Neural cell (in vitro differentiated cells): Measurements from ENCODE around the gene MYO9A. TPM values are rescaled to one million over a fixed set of nuclear protein-coding genes. Genes with fewer than 3 reads are reported as not detected.

ENCODE experiments used
- H2AFZ ChIP-seq: fragments of 200-600, 300-800 bp; sonication (generic), shearing (Covaris generic); 2 replicates; pipeline ENCODE4 v1.6.0; 2014; ENCODE audit warnings: low read depth, mild to moderate bottlenecking, antibody characterized with exemption, low read length, moderate library complexity
- H3F3A ChIP-seq: fragments of 200-600 bp; shearing (Covaris generic); 2 replicates; pipeline ENCODE4 v1.6.1; 2016; ENCODE audit warnings: mild to moderate bottlenecking, moderate library complexity, mixed read lengths, antibody characterized with exemption, low read length; ENCODE audit not compliant: insufficient read depth, poor library complexity, severe bottlenecking
- H3K27ac ChIP-seq: fragments of 200-600, 300-800 bp; sonication (generic), shearing (Covaris generic); 2 replicates; pipeline ENCODE4 v1.5.1; 2014; ENCODE audit warnings: mild to moderate bottlenecking, low read length, moderate library complexity
- H3K27me3 ChIP-seq: fragments of 300-800, 200-600 bp; sonication (generic), shearing (Covaris generic); 2 replicates; pipeline ENCODE4 v1.6.0; 2014; ENCODE audit warnings: mild to moderate bottlenecking, low read depth, low read length, moderate library complexity; ENCODE audit not compliant: insufficient read depth
- H3K36me3 ChIP-seq: fragments of 300-800, 200-600 bp; sonication (generic), shearing (Covaris generic); 2 replicates; pipeline ENCODE4 v1.5.1; 2014; ENCODE audit warnings: mild to moderate bottlenecking, antibody characterized with exemption, low read length, moderate library complexity; ENCODE audit not compliant: insufficient read depth
- H3K4me2 ChIP-seq: fragments of 300-800, 200-600 bp; sonication (generic), shearing (Covaris generic); 2 replicates; pipeline ENCODE4 v1.6.0; 2014; ENCODE audit warnings: mild to moderate bottlenecking, low read length
- H3K4me3 ChIP-seq: fragments of 300-800, 200-600 bp; sonication (generic), shearing (Covaris generic); 2 replicates; pipeline ENCODE4 v1.5.1; 2014; ENCODE audit warnings: mild to moderate bottlenecking, low read length, moderate library complexity
- H3K79me2 ChIP-seq: fragments of 200-600 bp; shearing (Covaris generic); replicated peaks from 2 replicates; pipeline ENCODE4 v1.6.0; 2014; ENCODE audit warnings: mild to moderate bottlenecking, low read length, moderate library complexity; ENCODE audit not compliant: insufficient read depth
- H3K9ac ChIP-seq: fragments of 300-800, 200-600 bp; sonication (generic), shearing (Covaris generic); 2 replicates; pipeline ENCODE4 v1.6.1; 2016; ENCODE audit warnings: mild to moderate bottlenecking, low read length, mixed read lengths
- H3K9me2 ChIP-seq: fragments of 200-600 bp; shearing (Covaris generic); 2 replicates; pipeline ENCODE4 v1.6.1; 2016; ENCODE audit warnings: mild to moderate bottlenecking, low read length, mixed read lengths; ENCODE audit not compliant: insufficient read depth
- H3K9me3 ChIP-seq: fragments of 200-600, 300-800 bp; sonication (generic), shearing (Covaris generic); 2 replicates; pipeline ENCODE4 v1.6.1; 2016; ENCODE audit warnings: mild to moderate bottlenecking, mixed run types, low read length, moderate library complexity, mixed read lengths
- H4K20me1 ChIP-seq: fragments of 200-600 bp; shearing (Covaris generic); 2 replicates; pipeline ENCODE4 v1.6.1; 2016; ENCODE audit warnings: mild to moderate bottlenecking, mixed run types; ENCODE audit not compliant: insufficient read depth
- EP300 ChIP-seq: fragments of 450-650 bp; conservative IDR thresholded peaks from 2 replicates; pipeline ENCODE4 v1.6.1; 2014; ENCODE audit warnings: antibody characterized with exemption, mild to moderate bottlenecking, moderate library complexity; ENCODE audit not compliant: poor library complexity, severe bottlenecking
- EZH2 ChIP-seq: fragments of 200-600, 300-800 bp; shearing (Covaris generic), sonication (generic); IDR thresholded peaks from 2 replicates; pipeline ENCODE4 v1.6.1; 2014; ENCODE audit warnings: antibody characterized with exemption, low read length, borderline replicate concordance, mild to moderate bottlenecking; ENCODE audit not compliant: insufficient read depth, poor library complexity, severe bottlenecking
- MXI1 ChIP-seq: fragments of 450-650 bp; conservative IDR thresholded peaks from 2 replicates; pipeline ENCODE4 v1.6.1; 2014; ENCODE audit warnings: antibody characterized with exemption, mild to moderate bottlenecking; ENCODE audit not compliant: poor library complexity, severe bottlenecking
- POLR2AphosphoS5 ChIP-seq: IDR thresholded peaks from 2 replicates; pipeline ENCODE4 v1.6.1; 2012
- RAD21 ChIP-seq: fragments of 450-650 bp; conservative IDR thresholded peaks from 2 replicates; pipeline ENCODE4 v1.6.1; 2014; ENCODE audit warnings: antibody characterized with exemption, mild to moderate bottlenecking, moderate library complexity
- SMC3 ChIP-seq: fragments of 450-650 bp; conservative IDR thresholded peaks from 2 replicates; pipeline ENCODE4 v1.6.1; 2014; ENCODE audit warnings: antibody characterized with exemption, mild to moderate bottlenecking, moderate library complexity; ENCODE audit not compliant: poor library complexity
- TAF1 ChIP-seq: IDR thresholded peaks from 2 replicates; pipeline ENCODE4 v1.6.1; 2012; ENCODE audit warnings: low read depth
- polyA plus RNA-seq: library from polyadenylated mRNA; depleted of rRNA; stranded (reverse); fragments of >200 nt; gene quantifications from 2 replicates; pipeline ENCODE4 v1.2.3, GENCODE V29; 2014
- TF ChIP-seq, protein P1 (sequence below): fragments of 450-650 bp; IDR thresholded peaks from 2 replicates; pipeline ENCODE4 v1.5.1; 2014; ENCODE audit warnings: antibody characterized with exemption, mild to moderate bottlenecking, moderate library complexity; ENCODE audit not compliant: poor library complexity, severe bottlenecking
- TF ChIP-seq, protein P2 (sequence below): IDR thresholded peaks from 2 replicates; pipeline ENCODE4 v1.6.1; 2012; ENCODE audit warnings: borderline replicate concordance

MYO9A gene
- polyA plus RNA-seq, 1 donor from 2014 or later: 22.7 TPM

DNA sequence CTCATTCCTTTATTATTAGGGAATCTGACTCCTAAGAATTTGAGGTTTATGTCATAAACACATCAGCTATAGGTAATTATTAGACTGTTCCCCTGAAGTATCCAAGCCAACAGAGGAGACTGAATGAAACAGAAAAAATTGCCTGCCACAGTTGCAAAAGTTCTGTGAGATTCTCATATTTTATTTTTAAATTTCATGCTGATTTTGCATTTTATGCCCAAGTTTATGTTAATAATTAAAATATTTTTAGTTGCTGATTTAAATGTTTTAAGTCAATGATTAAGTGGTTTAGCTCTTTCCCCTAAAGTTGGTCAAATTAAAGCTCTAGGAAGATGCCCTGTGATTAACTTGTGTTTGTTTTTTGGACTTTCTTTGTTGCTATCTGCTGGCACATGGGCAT lies 10.4 kb upstream of the MYO9A start:
- H2AFZ ChIP-seq: no peak overlapping the region
- no peaks in the 10 kb centered on the region for H3K9me3 ChIP-seq
- no peaks in the 10 kb centered on the region for H3K36me3 ChIP-seq
- H3K4me2 ChIP-seq: no peak overlapping the region
- no peak overlapping the region for H3K27ac ChIP-seq
- H3K27me3 ChIP-seq: no peaks in the 10 kb centered on the region
- H3F3A ChIP-seq: no peaks in the 10 kb centered on the region
- H3K4me3 ChIP-seq: no peak overlapping the region
- no peaks in the 10 kb centered on the region for H4K20me1 ChIP-seq
- TF ChIP-seq RAD21 (no peak), EP300 (no peak), TAF1 (no peak), EZH2 (no peak), MXI1 (no peak), POLR2AphosphoS5 (no peak), SMC3 (no peak)
- TF ChIP-seq, protein P1, sequence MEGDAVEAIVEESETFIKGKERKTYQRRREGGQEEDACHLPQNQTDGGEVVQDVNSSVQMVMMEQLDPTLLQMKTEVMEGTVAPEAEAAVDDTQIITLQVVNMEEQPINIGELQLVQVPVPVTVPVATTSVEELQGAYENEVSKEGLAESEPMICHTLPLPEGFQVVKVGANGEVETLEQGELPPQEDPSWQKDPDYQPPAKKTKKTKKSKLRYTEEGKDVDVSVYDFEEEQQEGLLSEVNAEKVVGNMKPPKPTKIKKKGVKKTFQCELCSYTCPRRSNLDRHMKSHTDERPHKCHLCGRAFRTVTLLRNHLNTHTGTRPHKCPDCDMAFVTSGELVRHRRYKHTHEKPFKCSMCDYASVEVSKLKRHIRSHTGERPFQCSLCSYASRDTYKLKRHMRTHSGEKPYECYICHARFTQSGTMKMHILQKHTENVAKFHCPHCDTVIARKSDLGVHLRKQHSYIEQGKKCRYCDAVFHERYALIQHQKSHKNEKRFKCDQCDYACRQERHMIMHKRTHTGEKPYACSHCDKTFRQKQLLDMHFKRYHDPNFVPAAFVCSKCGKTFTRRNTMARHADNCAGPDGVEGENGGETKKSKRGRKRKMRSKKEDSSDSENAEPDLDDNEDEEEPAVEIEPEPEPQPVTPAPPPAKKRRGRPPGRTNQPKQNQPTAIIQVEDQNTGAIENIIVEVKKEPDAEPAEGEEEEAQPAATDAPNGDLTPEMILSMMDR: no peak
- TF ChIP-seq, protein P2, sequence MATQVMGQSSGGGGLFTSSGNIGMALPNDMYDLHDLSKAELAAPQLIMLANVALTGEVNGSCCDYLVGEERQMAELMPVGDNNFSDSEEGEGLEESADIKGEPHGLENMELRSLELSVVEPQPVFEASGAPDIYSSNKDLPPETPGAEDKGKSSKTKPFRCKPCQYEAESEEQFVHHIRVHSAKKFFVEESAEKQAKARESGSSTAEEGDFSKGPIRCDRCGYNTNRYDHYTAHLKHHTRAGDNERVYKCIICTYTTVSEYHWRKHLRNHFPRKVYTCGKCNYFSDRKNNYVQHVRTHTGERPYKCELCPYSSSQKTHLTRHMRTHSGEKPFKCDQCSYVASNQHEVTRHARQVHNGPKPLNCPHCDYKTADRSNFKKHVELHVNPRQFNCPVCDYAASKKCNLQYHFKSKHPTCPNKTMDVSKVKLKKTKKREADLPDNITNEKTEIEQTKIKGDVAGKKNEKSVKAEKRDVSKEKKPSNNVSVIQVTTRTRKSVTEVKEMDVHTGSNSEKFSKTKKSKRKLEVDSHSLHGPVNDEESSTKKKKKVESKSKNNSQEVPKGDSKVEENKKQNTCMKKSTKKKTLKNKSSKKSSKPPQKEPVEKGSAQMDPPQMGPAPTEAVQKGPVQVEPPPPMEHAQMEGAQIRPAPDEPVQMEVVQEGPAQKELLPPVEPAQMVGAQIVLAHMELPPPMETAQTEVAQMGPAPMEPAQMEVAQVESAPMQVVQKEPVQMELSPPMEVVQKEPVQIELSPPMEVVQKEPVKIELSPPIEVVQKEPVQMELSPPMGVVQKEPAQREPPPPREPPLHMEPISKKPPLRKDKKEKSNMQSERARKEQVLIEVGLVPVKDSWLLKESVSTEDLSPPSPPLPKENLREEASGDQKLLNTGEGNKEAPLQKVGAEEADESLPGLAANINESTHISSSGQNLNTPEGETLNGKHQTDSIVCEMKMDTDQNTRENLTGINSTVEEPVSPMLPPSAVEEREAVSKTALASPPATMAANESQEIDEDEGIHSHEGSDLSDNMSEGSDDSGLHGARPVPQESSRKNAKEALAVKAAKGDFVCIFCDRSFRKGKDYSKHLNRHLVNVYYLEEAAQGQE: no peak
- H3K79me2 ChIP-seq: no peaks in the 10 kb centered on the region
- no peaks in the 10 kb centered on the region for H3K9me2 ChIP-seq
- H3K9ac ChIP-seq: no peak overlapping the region

DNA sequence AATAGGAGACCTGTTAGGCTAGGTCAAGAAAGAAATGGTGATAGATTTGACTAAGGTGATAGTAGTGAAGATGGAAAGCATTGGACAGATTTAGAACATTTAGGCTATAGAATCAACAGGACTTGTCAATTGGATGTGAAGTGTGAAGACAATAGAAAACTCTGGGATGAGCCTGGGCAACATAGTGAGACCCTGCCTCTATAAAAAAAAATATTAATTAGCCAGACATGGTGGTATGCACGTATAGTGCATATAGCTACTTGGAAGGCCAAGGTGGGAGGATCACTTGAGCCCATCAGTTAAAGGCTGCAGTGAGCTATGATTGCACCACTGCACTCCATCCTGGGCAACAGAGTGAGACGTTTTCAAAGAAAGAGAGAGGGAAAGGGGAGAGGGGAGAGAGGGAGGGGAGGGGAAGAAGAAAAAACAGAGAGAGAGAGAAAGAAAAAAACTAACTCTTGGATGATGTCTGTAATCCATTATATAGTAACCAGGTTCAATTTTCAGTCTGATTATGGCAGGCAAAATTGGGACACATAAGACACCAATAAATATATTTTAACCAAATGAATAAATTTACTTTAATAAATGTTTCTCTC lies 9.9 kb upstream of the MYO9A start:
- H3K4me2 ChIP-seq: no peak overlapping the region
- no peaks in the 10 kb centered on the region for H3K9me3 ChIP-seq
- H4K20me1 ChIP-seq: no peaks in the 10 kb centered on the region
- H3K79me2 ChIP-seq: no peaks in the 10 kb centered on the region
- H3K36me3 ChIP-seq: no peaks in the 10 kb centered on the region
- H3K9me2 ChIP-seq: no peaks in the 10 kb centered on the region
- H3K27me3 ChIP-seq: no peaks in the 10 kb centered on the region
- TF ChIP-seq RAD21 (no peak), EZH2 (no peak), EP300 (no peak), TAF1 (no peak), MXI1 (no peak), POLR2AphosphoS5 (no peak), SMC3 (no peak)
- TF ChIP-seq, protein P2: no peak
- TF ChIP-seq, protein P1: no peak
- no peaks in the 10 kb centered on the region for H3F3A ChIP-seq
- H3K9ac ChIP-seq: no peak overlapping the region
- H3K27ac ChIP-seq: no peak overlapping the region
- H3K4me3 ChIP-seq: no peak overlapping the region
- no peak overlapping the region for H2AFZ ChIP-seq
